Pulmonary artery endothelial cell (primary cell): Measurements from ENCODE around the gene CD160. TPM values are rescaled to one million over a fixed set of nuclear protein-coding genes. Genes with fewer than 3 reads are reported as not detected.
"Not testable (repeated sequence)": the region's sequence is repeated elsewhere in the genome, so short reads cannot be mapped to it uniquely, and the experiment has no call there.

Experiments used
- DNase-seq: peaks from one replicate; pipeline ENCODE4 v3.0.0-alpha.2; 2011; ENCODE audit warnings: low read depth, low spot score
- total RNA-seq: library from RNA; depleted of rRNA; stranded (reverse); fragments of >200 nt; gene quantifications from 2 replicates; pipeline ENCODE4 v1.2.3, GENCODE V29; 2014

CD160 gene
- total RNA-seq, 1 donor from 2014 or later, result not detected

GRCh38 chr1:145758116-145758515 lies 38.8 kb downstream of the CD160 start:
- no peak for DNase-seq

GRCh38 chr1:145758575-145758974 lies 39.3 kb downstream of the CD160 start:
- DNase-seq, result no peak

- no peak for DNase-seq
These were observed 40.4 kb downstream of the CD160 start for GRCh38 chr1:145759721-145760120.

GRCh38 chr1:145760395-145760949 lies 41.2 kb downstream of the CD160 start:
- DNase-seq, result not testable (repeated sequence)

- DNase-seq, result not testable (repeated sequence)
These were observed 42.2 kb downstream of the CD160 start for GRCh38 chr1:145761498-145761897.

- DNase-seq, result not testable (repeated sequence)
These were observed 42.7 kb downstream of the CD160 start for GRCh38 chr1:145762001-145762400.

- DNase-seq, result not testable (repeated sequence)
These were observed 45.1 kb downstream of the CD160 start for GRCh38 chr1:145764231-145764940.

- not testable (repeated sequence) for DNase-seq
These were observed 45.8 kb downstream of the CD160 start for GRCh38 chr1:145765127-145765526.

GRCh38 chr1:145765585-145766360 lies 46.5 kb downstream of the CD160 start:
- not testable (repeated sequence) for DNase-seq

GRCh38 chr1:145766926-145767325 lies 47.6 kb downstream of the CD160 start:
- not testable (repeated sequence) for DNase-seq

GRCh38 chr1:145768004-145768403 lies 48.7 kb downstream of the CD160 start:
- DNase-seq, result not testable (repeated sequence)

- no peak for DNase-seq
These were observed 51.8 kb downstream of the CD160 start for GRCh38 chr1:145771056-145771455.

GRCh38 chr1:145773423-145773822 lies 54.1 kb downstream of the CD160 start:
- no peak for DNase-seq

GRCh38 chr1:145777357-145778145 lies 58.3 kb downstream of the CD160 start:
- no peak for DNase-seq

- DNase-seq, result no peak
These were observed 58.8 kb downstream of the CD160 start for GRCh38 chr1:145778146-145778540.

GRCh38 chr1:145782272-145783099 lies 63.2 kb downstream of the CD160 start:
- peak; percentile 81 for DNase-seq

- DNase-seq, result no peak
These were observed 65.1 kb downstream of the CD160 start for GRCh38 chr1:145784409-145784808.

GRCh38 chr1:145785547-145785946 lies 66.2 kb downstream of the CD160 start:
- peak; percentile 4 for DNase-seq

GRCh38 chr1:145786271-145786670 lies 67.0 kb downstream of the CD160 start:
- DNase-seq, result no peak

GRCh38 chr1:145788580-145788979 lies 69.3 kb downstream of the CD160 start:
- no peak for DNase-seq
